Heart left ventricle (tissue), 13 donors: ENCODE measurements around the gene NDUFS5.

Source experiments
- POLR2A ChIP-seq, 2 donors: fragments of 450-650 bp; IDR thresholded peaks; one replicate each; pipeline ENCODE4 v1.6.1; 2017; ENCODE audit warnings: antibody characterized with exemption in 2 of 2, mild to moderate bottlenecking in 2 of 2, moderate library complexity in 2 of 2
- TF ChIP-seq, protein P1 (sequence below), 12 donors: fragments of 200-600 bp; sonication (generic) in 4 of 12; IDR thresholded peaks; one replicate each; pipeline versions ENCODE4 v1.5.0 to v1.8.0; 2018 to 2022; ENCODE audit warnings: antibody characterized with exemption in 12 of 12, mild to moderate bottlenecking in 5 of 12
- donor health status: ischemic (EF 13 %, LVEDD 7.1; RV severe dilation, severe dysfunction).
- donor health status: DM: no; HTN: yes; CAD: no.
- donor health status: DM: no; HTN: no; CAD: no.
- donor health status: ischemic (EF 25% LVEDD 6.9; RV normal size, moderate dysfunction).
- donor health status: ischemic (EF 25% LVEDD 5.7; RV mildly dilated, moderate dysfunction).
- donor health status: ischemic (EF 35%, LVEDD 5.7; RV mildly dilated, moderate dysfunction).
- donor health status: nonischemic (EF 11% LVEDD 7.7; RV severe dilation, severe dysfunction).
- donor health status: DM: yes; HTN: yes; CAD: no.
- donor health status: PGD.
- donor health status: ischemic (EF 29% LVEDD 5.4; RV normal size, mild dysfunction).
- donor health status: nonischemic (EF 23%, LVEDD 6.1; RV moderate dilation, normal function).

DNA sequence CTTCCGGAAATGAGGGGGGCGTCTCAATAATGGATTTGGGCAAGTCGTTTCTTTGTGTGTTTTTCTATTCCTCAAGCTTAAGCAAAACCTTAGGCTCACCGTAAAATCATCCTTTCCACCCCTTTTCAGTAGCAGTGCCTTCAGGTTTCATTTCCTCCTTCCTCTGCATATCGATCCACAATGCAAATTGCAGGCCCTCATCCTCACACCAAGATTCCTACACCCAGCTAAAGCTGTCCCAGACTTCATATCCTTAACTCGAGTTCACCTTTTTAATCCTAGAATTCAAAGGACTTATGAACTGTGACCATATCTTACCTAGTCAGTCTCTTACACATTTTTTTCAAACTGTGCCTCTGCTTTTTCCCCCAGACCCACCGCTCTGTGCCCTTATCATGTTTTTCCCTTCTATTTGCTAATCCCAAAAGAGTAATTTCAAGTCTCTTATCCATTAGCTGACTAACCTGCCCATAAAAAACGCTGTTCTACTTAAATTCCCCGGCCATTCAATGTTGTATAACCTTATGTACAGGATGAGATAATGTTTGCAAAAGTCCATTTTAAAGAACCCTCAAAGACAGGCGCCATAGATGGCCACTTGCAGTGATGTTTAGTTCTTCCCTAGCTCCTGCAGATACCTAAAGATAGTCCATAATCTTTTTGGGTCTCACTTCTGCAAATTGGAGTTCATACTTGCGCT is 33.6 kb upstream of the NDUFS5 start:
- TF ChIP-seq, protein P1, sequence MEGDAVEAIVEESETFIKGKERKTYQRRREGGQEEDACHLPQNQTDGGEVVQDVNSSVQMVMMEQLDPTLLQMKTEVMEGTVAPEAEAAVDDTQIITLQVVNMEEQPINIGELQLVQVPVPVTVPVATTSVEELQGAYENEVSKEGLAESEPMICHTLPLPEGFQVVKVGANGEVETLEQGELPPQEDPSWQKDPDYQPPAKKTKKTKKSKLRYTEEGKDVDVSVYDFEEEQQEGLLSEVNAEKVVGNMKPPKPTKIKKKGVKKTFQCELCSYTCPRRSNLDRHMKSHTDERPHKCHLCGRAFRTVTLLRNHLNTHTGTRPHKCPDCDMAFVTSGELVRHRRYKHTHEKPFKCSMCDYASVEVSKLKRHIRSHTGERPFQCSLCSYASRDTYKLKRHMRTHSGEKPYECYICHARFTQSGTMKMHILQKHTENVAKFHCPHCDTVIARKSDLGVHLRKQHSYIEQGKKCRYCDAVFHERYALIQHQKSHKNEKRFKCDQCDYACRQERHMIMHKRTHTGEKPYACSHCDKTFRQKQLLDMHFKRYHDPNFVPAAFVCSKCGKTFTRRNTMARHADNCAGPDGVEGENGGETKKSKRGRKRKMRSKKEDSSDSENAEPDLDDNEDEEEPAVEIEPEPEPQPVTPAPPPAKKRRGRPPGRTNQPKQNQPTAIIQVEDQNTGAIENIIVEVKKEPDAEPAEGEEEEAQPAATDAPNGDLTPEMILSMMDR (IDR thresholded peaks at IDR 0.05) = no peak
- TF ChIP-seq POLR2A (IDR thresholded peaks at IDR 0.05) = no peak
